Spinal cord (tissue), 10 donors: ENCODE measurements around the gene PDZD2. TPM values are rescaled to one million over a fixed set of nuclear protein-coding genes. Genes with fewer than 3 reads are reported as not detected.

Experiments
- DNase-seq, 6 donors: peaks; one replicate each; pipeline versions ENCODE4 v3.0.0 to v3.0.0-alpha.2; 2013 to 2015; ENCODE audit warnings: low spot score in 6 of 6, low read depth in 4 of 6
- H3K27ac ChIP-seq: one replicate; pipeline ENCODE4 v1.5.1; 2013; ENCODE audit warnings: low read depth, low read length, control low read depth
- H3K27me3 ChIP-seq: one replicate; pipeline ENCODE4 v1.6.1; 2013; ENCODE audit warnings: low read length; ENCODE audit not compliant: control insufficient read depth, insufficient read depth
- H3K36me3 ChIP-seq: one replicate; pipeline ENCODE4 v1.6.1; 2013; ENCODE audit warnings: low read length; ENCODE audit not compliant: control insufficient read depth, insufficient read depth
- H3K4me1 ChIP-seq: one replicate; pipeline ENCODE4 v1.6.1; 2013; ENCODE audit warnings: low read length; ENCODE audit not compliant: control insufficient read depth, insufficient read depth
- H3K4me3 ChIP-seq: one replicate; pipeline ENCODE4 v1.5.1; 2013; ENCODE audit warnings: low read depth, low read length, control low read depth
- H3K9me3 ChIP-seq: one replicate; pipeline ENCODE4 v1.6.1; 2013; ENCODE audit warnings: low read length; ENCODE audit not compliant: control insufficient read depth, insufficient read depth
- WGBS: methylation state at CpG from one replicate; pipeline ENCODE4 v1.1.5; 2013; ENCODE audit warnings: missing lambda C conversion rate; ENCODE audit not compliant: insufficient coverage; 5-methylcytosine and 5-hydroxymethylcytosine counted together
- polyA plus RNA-seq, 2 donors: library from polyadenylated mRNA; unstranded; fragments of 120-200 nt; gene quantifications; one replicate each; pipeline ENCODE4 v1.2.1, GENCODE V29; 2013; ENCODE audit not compliant: insufficient read length in 2 of 2
- total RNA-seq, 2 donors: library from RNA; depleted of rRNA in 1 of 2; stranded (reverse); fragments of 120-200 nt in 1 of 2; fragments of >200 nt in 1 of 2; gene quantifications; one replicate each; pipeline versions ENCODE4 v1.2.3 to v1.2.4, GENCODE V29; 2013 to 2014
- donor health status: healthy.

PDZD2 gene
- total and polyA plus RNA-seq, 4 donors, result 22.1 to 40.2 (median 34.9) TPM

DNA sequence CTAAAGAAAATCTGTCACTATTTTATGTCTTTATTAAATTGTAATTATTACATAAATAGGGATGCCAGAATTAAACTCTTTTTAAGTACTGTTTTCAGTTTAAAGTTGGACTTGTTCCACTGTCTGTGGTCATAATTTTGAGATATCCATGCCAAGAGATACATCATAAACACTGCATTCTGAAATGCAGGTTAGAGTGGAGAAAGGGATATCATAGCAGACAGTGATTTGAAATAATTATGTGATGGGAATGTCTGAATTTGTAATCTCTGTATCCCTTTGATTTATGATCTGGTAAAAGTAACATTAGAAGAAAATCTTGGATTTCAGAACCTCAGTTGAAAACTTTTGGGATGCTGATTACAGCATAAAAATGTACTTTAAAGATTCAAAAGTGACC lies 313.1 kb downstream of the PDZD2 start:
- Histone ChIP-seq H3K4me3 (no peak overlapping the region), H3K27me3 (no peaks in the 10 kb centered on the region), H3K9me3 (peaks cover 2% of the 10 kb centered on the region), H3K36me3 (no peaks in the 10 kb centered on the region), H3K4me1 (no peaks in the 10 kb centered on the region), H3K27ac (no peak overlapping the region)
- no peak for DNase-seq

DNA sequence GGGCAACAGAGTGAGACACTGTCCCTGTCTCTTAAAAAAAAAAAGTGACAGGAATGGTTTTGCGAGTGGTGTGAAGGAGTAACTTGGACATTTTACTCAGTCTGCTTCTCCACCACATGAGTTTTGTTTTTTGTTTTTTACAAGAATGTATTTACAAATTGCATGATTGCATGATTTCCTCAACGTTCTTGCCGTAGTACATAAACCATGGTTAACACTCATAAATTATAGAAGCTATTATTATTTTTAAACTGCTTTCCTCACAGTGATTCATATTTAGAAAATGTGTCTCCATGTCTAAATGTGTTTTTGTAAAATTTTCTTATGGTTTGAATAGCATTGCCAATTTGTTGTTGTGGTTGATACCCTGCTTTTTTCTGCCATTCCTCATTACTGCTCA lies 315.2 kb downstream of the PDZD2 start:
- DNase-seq, result no peak

DNA sequence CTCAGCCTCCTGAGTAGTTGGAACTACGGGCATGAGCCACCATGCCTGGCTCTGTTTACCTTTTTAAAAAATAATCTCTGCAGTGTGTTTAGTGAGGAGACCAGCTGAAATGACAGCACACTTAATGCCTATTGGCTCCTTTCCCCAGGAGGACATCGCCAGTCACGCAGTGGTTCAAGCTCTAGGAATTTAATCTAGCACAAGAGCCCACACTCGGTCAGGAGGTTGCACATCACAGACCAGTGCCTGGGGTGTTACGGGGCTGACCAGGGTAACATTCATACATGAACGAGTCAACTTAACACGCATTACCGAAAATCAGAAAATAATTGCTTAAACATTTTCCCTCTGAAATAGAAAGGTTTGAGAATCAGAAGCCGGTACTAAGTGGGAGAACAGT lies 318.2 kb downstream of the PDZD2 start:
- 89% methylated on average over 3 of the region's 9 CpGs for WGBS
- Histone ChIP-seq H3K36me3 (no peaks in the 10 kb centered on the region), H3K9me3 (no peaks in the 10 kb centered on the region)

More for the DNA sequence above, 315.2 kb downstream of the PDZD2 start:
- Histone ChIP-seq H3K4me3 (no peak overlapping the region), H3K9me3 (peaks cover 2% of the 10 kb centered on the region), H3K27ac (no peak overlapping the region), H3K27me3 (no peaks in the 10 kb centered on the region), H3K36me3 (no peaks in the 10 kb centered on the region), H3K4me1 (no peaks in the 10 kb centered on the region)
- WGBS, result no CpG with 5 or more reads among the region's 3 CpGs

DNA sequence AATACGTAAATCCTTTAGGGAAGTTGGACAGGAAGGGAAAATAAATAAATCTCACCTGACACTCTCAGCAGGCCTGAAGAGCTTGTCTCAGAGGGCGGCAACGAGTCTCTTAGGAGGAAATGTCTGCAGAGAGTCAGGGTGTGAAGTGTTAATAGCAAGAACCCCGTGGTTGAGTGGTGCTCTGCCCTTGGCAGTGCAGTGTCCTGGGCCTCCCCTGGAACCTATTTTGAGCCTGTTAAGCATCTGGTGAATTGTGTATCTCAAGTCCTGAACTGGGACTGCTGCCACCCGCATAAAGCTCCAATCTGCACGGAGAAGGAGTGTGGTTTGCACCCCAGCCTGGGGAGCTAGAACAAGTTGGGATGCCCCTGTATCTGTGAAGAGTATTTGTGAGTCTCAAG lies 323.4 kb downstream of the PDZD2 start:
- H3K4me1 ChIP-seq, result peaks cover 15% of the 10 kb centered on the region
- H3K27ac ChIP-seq, result no peak overlapping the region
- no peak overlapping the region for H3K4me3 ChIP-seq
- H3K36me3 ChIP-seq, result no peaks in the 10 kb centered on the region
- no peaks in the 10 kb centered on the region for H3K9me3 ChIP-seq
- 43% methylated on average over 4 of the region's 6 CpGs for WGBS
- H3K27me3 ChIP-seq, result no peaks in the 10 kb centered on the region
- DNase-seq, result peak in 2 of 6 donors; percentile 1 to 21

More for the DNA sequence above, 318.2 kb downstream of the PDZD2 start:
- no peak for DNase-seq
- no peaks in the 10 kb centered on the region for H3K27me3 ChIP-seq
- H3K4me3 ChIP-seq, result no peak overlapping the region
- H3K27ac ChIP-seq, result no peak overlapping the region
- no peaks in the 10 kb centered on the region for H3K4me1 ChIP-seq

DNA sequence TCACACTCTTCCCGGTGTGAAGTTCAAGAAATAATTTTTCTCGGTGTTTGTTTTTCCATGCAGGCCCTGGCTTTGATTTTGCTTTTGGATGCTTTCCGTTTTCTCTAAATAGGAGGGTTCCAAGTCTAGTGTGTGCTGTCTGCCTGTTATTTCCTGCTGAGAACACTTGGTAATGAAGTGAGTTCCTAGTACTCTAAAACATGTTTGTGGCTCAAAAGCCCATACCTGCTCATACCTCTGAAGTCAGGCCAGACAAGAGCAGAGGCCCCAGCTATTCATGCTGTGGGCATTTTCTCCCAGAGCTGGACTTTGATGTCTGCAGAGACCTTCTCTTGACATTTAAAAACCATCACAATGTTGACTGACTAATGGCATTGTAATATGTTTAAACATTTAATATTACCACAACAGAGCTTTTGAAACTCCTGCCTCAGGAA lies 324.0 kb downstream of the PDZD2 start:
- no peak overlapping the region for H3K4me3 ChIP-seq
- H3K36me3 ChIP-seq, result no peaks in the 10 kb centered on the region
- peaks cover 15% of the 10 kb centered on the region for H3K4me1 ChIP-seq
- H3K27me3 ChIP-seq, result no peaks in the 10 kb centered on the region
- DNase-seq, result peak in 1 of 6 donors; percentile 9
- H3K27ac ChIP-seq, result no peak overlapping the region
- WGBS, result no CpG with 5 or more reads among the region's 3 CpGs
- H3K9me3 ChIP-seq, result no peaks in the 10 kb centered on the region

- H3K27ac ChIP-seq, result peak overlapping the region; percentile 57
- H3K4me1 ChIP-seq, result peaks cover 15% of the 10 kb centered on the region
- no peak overlapping the region for H3K4me3 ChIP-seq
- no peaks in the 10 kb centered on the region for H3K36me3 ChIP-seq
- peak in 1 of 6 donors; percentile 40 for DNase-seq
- no peaks in the 10 kb centered on the region for H3K9me3 ChIP-seq
- WGBS, result 73% methylated on average over 13 of the region's 13 CpGs
- H3K27me3 ChIP-seq, result no peaks in the 10 kb centered on the region
Measured at GRCh38 chr5:31963358-31964006, 324.6 kb downstream of the PDZD2 start.

GRCh38 chr5:31964007-31964360 lies 325.1 kb downstream of the PDZD2 start:
- peaks cover 15% of the 10 kb centered on the region for H3K4me1 ChIP-seq
- H3K36me3 ChIP-seq, result no peaks in the 10 kb centered on the region
- WGBS, result 71% methylated on average over 1 of the region's 2 CpGs
- no peak overlapping the region for H3K4me3 ChIP-seq
- no peak for DNase-seq
- H3K9me3 ChIP-seq, result no peaks in the 10 kb centered on the region
- no peaks in the 10 kb centered on the region for H3K27me3 ChIP-seq
- no peak overlapping the region for H3K27ac ChIP-seq

DNA sequence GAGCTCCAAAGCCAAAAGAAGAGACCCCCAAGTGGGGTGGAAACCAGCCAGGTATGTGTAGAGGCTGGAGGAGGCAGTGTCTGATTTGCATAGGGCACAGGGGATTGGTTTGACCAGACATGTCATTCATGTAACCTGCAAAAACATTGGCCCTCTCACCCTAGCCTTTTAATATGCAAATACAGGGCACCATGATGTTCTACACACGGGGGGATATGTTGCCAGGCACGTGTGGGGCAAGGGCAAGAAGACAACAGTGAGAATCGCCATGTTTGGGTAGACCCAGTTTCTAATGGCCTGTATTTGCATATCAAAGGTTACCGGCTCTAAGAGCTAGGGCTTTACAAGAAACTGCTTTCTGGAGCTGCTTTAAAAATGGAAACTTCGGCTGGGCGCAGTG lies 326.3 kb downstream of the PDZD2 start:
- Histone ChIP-seq H3K27ac (no peak overlapping the region), H3K27me3 (no peaks in the 10 kb centered on the region), H3K36me3 (no peaks in the 10 kb centered on the region), H3K9me3 (no peaks in the 10 kb centered on the region), H3K4me3 (no peak overlapping the region), H3K4me1 (peaks cover 15% of the 10 kb centered on the region)
- DNase-seq, result no peak
- 37% methylated on average over 6 of the region's 6 CpGs for WGBS

- no peaks in the 10 kb centered on the region for H3K9me3 ChIP-seq
- H3K4me3 ChIP-seq, result no peak overlapping the region
- peaks cover 15% of the 10 kb centered on the region for H3K4me1 ChIP-seq
- no peak overlapping the region for H3K27ac ChIP-seq
- DNase-seq, result no peak
- no peaks in the 10 kb centered on the region for H3K27me3 ChIP-seq
- H3K36me3 ChIP-seq, result no peaks in the 10 kb centered on the region
- 91% methylated on average over 5 of the region's 5 CpGs for WGBS
Measured at GRCh38 chr5:31966936-31967335, 328.0 kb downstream of the PDZD2 start.

DNA sequence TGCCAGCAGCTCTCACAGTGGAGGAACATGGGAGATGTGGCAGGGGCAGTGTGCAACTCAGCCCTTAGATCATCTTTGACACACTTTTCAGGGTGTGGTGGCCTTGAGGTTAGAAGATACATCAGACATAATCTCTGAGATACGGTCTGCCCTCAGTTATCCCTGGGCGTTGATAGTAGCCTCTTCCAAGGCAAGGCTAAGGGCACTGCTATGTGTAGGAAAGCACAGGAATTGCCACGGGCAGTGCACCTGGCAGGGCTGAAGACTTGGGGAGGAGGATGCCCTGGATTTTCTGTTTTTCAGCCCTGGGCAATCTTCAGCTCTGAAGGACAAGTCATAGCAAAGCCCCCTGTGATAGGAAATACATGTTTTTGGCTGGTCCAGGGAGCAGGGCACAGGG lies 328.5 kb downstream of the PDZD2 start:
- no peak for DNase-seq
- Histone ChIP-seq H3K4me1 (peaks cover 12% of the 10 kb centered on the region), H3K27me3 (no peaks in the 10 kb centered on the region), H3K4me3 (no peak overlapping the region), H3K27ac (no peak overlapping the region), H3K9me3 (no peaks in the 10 kb centered on the region), H3K36me3 (no peaks in the 10 kb centered on the region)
- 97% methylated on average over 3 of the region's 3 CpGs for WGBS
